ENCODE data around the gene PPP2R2C.

- no peak for TF ChIP-seq EZH2 (IDR thresholded peaks at IDR 0.05; ENCODE audit: borderline replicate concordance, insufficient read depth, low read length, poor library complexity, severe bottlenecking)
- no peak for TF ChIP-seq MXI1 (conservative IDR thresholded peaks at IDR 0.05; ENCODE audit: poor library complexity, severe bottlenecking)
- TF ChIP-seq CTCF (IDR thresholded peaks at IDR 0.05; ENCODE audit: poor library complexity, severe bottlenecking), result no peak
- TF ChIP-seq TAF1 (IDR thresholded peaks at IDR 0.05; ENCODE audit: low read depth), result no peak
- TF ChIP-seq POLR2AphosphoS5 (IDR thresholded peaks at IDR 0.05), result no peak
- TF ChIP-seq EP300 (conservative IDR thresholded peaks at IDR 0.05; ENCODE audit: poor library complexity, severe bottlenecking), result no peak
- TF ChIP-seq RAD21 (conservative IDR thresholded peaks at IDR 0.05), result no peak
- TF ChIP-seq REST (IDR thresholded peaks at IDR 0.05; ENCODE audit: borderline replicate concordance), result no peak
- TF ChIP-seq SMC3 (conservative IDR thresholded peaks at IDR 0.05; ENCODE audit: poor library complexity), result no peak
Observed at GRCh38 chr4:6502747-6503465, 30.5 kb upstream of the PPP2R2C start.
